GM23338 (cell line): Measurements from ENCODE around the gene DENND5A. TPM values are rescaled to one million over a fixed set of nuclear protein-coding genes. Genes with fewer than 3 reads are reported as not detected.

Source experiments
- ATAC-seq: fragments of 200-7000 bp; cut with Tn5 transposase; 3 replicates; pipeline ENCODE4 v1.9.1; 2020
- DNase-seq: peaks from one replicate; pipeline ENCODE4 v3.0.0-alpha.2; 2015; ENCODE audit warnings: low spot score
- H2AFZ ChIP-seq: fragments of 200-600 bp; sonication (generic); 2 replicates; pipeline ENCODE4 v1.8.0; 2016; ENCODE audit warnings: antibody characterized with exemption, mild to moderate bottlenecking, moderate library complexity
- H3F3A ChIP-seq: fragments of 200-600 bp; sonication (generic); replicated peaks from 2 replicates; pipeline ENCODE4 v1.8.0; 2017; ENCODE audit warnings: antibody characterized with exemption, mixed run types, low read depth
- H3K27ac ChIP-seq: fragments of 200-600 bp; sonication (generic); 2 replicates; pipeline ENCODE4 v1.6.1; 2016; ENCODE audit warnings: low read depth
- H3K27me3 ChIP-seq: fragments of 200-600 bp; sonication (generic); 2 replicates; pipeline ENCODE4 v1.8.0; 2016; ENCODE audit warnings: mild to moderate bottlenecking, mixed run types, moderate library complexity; ENCODE audit not compliant: insufficient read depth
- H3K36me3 ChIP-seq: fragments of 200-600 bp; sonication (generic); 2 replicates; pipeline ENCODE4 v1.8.0; 2016; ENCODE audit warnings: mild to moderate bottlenecking; ENCODE audit not compliant: insufficient read depth
- H3K4me1 ChIP-seq: fragments of 200-600 bp; sonication (generic); 2 replicates; pipeline ENCODE4 v1.8.0; 2016; ENCODE audit warnings: mild to moderate bottlenecking, moderate library complexity; ENCODE audit not compliant: insufficient read depth
- H3K4me2 ChIP-seq: fragments of 200-600 bp; sonication (generic); 2 replicates; pipeline ENCODE4 v1.7.1; 2017; ENCODE audit warnings: mixed run types
- H3K4me3 ChIP-seq: fragments of 200-600 bp; sonication (generic); 2 replicates; pipeline ENCODE4 v1.6.1; 2016; ENCODE audit warnings: mixed run types
- H3K79me2 ChIP-seq: fragments of 200-600 bp; sonication (generic); replicated peaks from 2 replicates; pipeline ENCODE4 v1.8.0; 2017; ENCODE audit warnings: mild to moderate bottlenecking; ENCODE audit not compliant: insufficient read depth
- H3K9me2 ChIP-seq: fragments of 200-600 bp; sonication (generic); 2 replicates; pipeline ENCODE4 v1.8.0; 2017; ENCODE audit not compliant: insufficient read depth
- H4K20me1 ChIP-seq: fragments of 200-600 bp; sonication (generic); replicated peaks from 2 replicates; pipeline ENCODE4 v1.8.0; 2017; ENCODE audit warnings: mild to moderate bottlenecking; ENCODE audit not compliant: insufficient read depth
- H3K27ac Mint-ChIP-seq: 2 replicates; pipeline ENCODE4 v1.8.0; 2020; ENCODE audit warnings: inconsistent platforms, mild to moderate bottlenecking, moderate library complexity, mixed read lengths
- H3K27me3 Mint-ChIP-seq: 3 replicates; pipeline ENCODE4 v1.8.0; 2022; ENCODE audit warnings: low read depth, mild to moderate bottlenecking, moderate library complexity, mixed read lengths, inconsistent platforms; ENCODE audit not compliant: insufficient read depth, poor library complexity
- H3K36me3 Mint-ChIP-seq: 3 replicates; pipeline ENCODE4 v1.8.0; 2021; ENCODE audit warnings: low read depth, mild to moderate bottlenecking, inconsistent platforms, moderate library complexity, mixed read lengths
- H3K4me1 Mint-ChIP-seq: 3 replicates; pipeline ENCODE4 v1.8.0; 2020; ENCODE audit warnings: mild to moderate bottlenecking, inconsistent platforms, mixed read lengths
- H3K4me3 Mint-ChIP-seq: 3 replicates; pipeline ENCODE4 v1.8.0; 2021; ENCODE audit warnings: moderate library complexity, mild to moderate bottlenecking, inconsistent platforms, mixed read lengths
- H3K9me3 Mint-ChIP-seq: 3 replicates; pipeline ENCODE4 v1.8.0; 2020; ENCODE audit warnings: moderate library complexity, mild to moderate bottlenecking, inconsistent platforms, mixed read lengths
- CREB1 ChIP-seq: fragments of 250-450 bp; sonication (Bioruptor Pico); IDR thresholded peaks from 2 replicates; pipeline ENCODE4 v1.5.0; 2020; ENCODE audit warnings: low read depth, mild to moderate bottlenecking, moderate library complexity
- CTCF ChIP-seq, 2 experiments: fragments of 200-600 bp in 1 of 2; sonication (generic) in 1 of 2; conservative IDR thresholded peaks; 2 replicates each; pipeline versions ENCODE4 v1.5.1 to v1.6.1; 2016 to 2017; ENCODE audit warnings: antibody characterized with exemption in 2 of 2, low read depth in 2 of 2, mild to moderate bottlenecking in 2 of 2, moderate library complexity in 1 of 2
- ETS1 ChIP-seq: IDR thresholded peaks from 2 replicates; pipeline ENCODE4 v1.6.1; 2016; ENCODE audit warnings: antibody characterized with exemption
- EZH2 ChIP-seq: fragments of 200-600 bp; sonication (generic); IDR thresholded peaks from one replicate; pipeline ENCODE4 v1.8.0; 2017; ENCODE audit warnings: antibody characterized with exemption, mild to moderate bottlenecking, low read depth; ENCODE audit not compliant: unreplicated experiment
- EZH2phosphoT487 ChIP-seq: fragments of 200-600 bp; sonication (generic); IDR thresholded peaks from one replicate; pipeline ENCODE4 v1.8.1; 2018; ENCODE audit warnings: antibody characterized with exemption; ENCODE audit not compliant: unreplicated experiment
- JUNB ChIP-seq: IDR thresholded peaks from one replicate; pipeline ENCODE4 v1.6.1; 2016; ENCODE audit warnings: antibody characterized with exemption; ENCODE audit not compliant: unreplicated experiment
- NANOG ChIP-seq: IDR thresholded peaks from 2 replicates; pipeline ENCODE4 v1.6.1; 2016; ENCODE audit warnings: antibody characterized with exemption, borderline replicate concordance
- POLR2AphosphoS5 ChIP-seq: IDR thresholded peaks from 2 replicates; pipeline ENCODE4 v1.6.1; 2016; ENCODE audit warnings: antibody characterized with exemption, low read depth
- REST ChIP-seq: IDR thresholded peaks from one replicate; pipeline ENCODE4 v1.6.1; 2018; ENCODE audit warnings: antibody characterized with exemption; ENCODE audit not compliant: unreplicated experiment
- STAT1 ChIP-seq: IDR thresholded peaks from one replicate; pipeline ENCODE4 v1.6.1; 2016; ENCODE audit warnings: antibody characterized with exemption; ENCODE audit not compliant: unreplicated experiment
- ZNF114 ChIP-seq: fragments of 250-450 bp; sonication (Bioruptor Pico); IDR thresholded peaks from 2 replicates; pipeline ENCODE4 v1.5.0; 2020; ENCODE audit warnings: mild to moderate bottlenecking, moderate library complexity
- ZNF331 ChIP-seq: fragments of 250-450 bp; sonication (Bioruptor Pico); IDR thresholded peaks from 2 replicates; pipeline ENCODE4 v1.5.0; 2020; ENCODE audit warnings: low read depth, mild to moderate bottlenecking, moderate library complexity
- ZNF462 ChIP-seq: fragments of 250-450 bp; sonication (Bioruptor Pico); IDR thresholded peaks from 2 replicates; pipeline ENCODE4 v1.5.0; 2020; ENCODE audit warnings: mild to moderate bottlenecking, moderate library complexity
- polyA plus RNA-seq: library from polyadenylated mRNA; unstranded; fragments of >200 nt; fragmentation: Nextera tagmentation; extraction: Ambion mirVana; gene quantifications from 2 replicates; pipeline ENCODE4 v1.2.1, GENCODE V29; 2016
- total RNA-seq: library from RNA; depleted of rRNA; stranded (reverse); fragments of >200 nt; shearing (Covaris generic); gene quantifications from 2 replicates; pipeline ENCODE4 v1.2.3, GENCODE V29; 2014

The DENND5A gene
- total and polyA plus RNA-seq, 2 experiments from 2014 or later = 28.1 to 56.3 TPM

GRCh38 chr11:9130297-9130696 is 134.9 kb downstream of the DENND5A start:
- Histone ChIP-seq H3K4me1 (no peaks in the 10 kb centered on the region; the same call in 1 of the 2 replicates), H3K4me2 (no peak overlapping the region), H3K79me2 (no peaks in the 10 kb centered on the region), H3K27ac (no peak overlapping the region), H3K4me3 (no peak overlapping the region), H2AFZ (no peak overlapping the region), H3K27me3 (no peaks in the 10 kb centered on the region), H3K9me2 (0 out of 2 replicates have a peak, but pooled peaks cover 4% of the 10 kb centered on the region), H4K20me1 (no peaks in the 10 kb centered on the region; the same call in 1 of the 2 replicates), H3F3A (no peaks in the 10 kb centered on the region), H3K36me3 (no peaks in the 10 kb centered on the region)
- peaks cover 4% of the 10 kb centered on the region; the same call in 2 of the 3 replicates for H3K9me3 Mint-ChIP-seq
- peaks cover 7% of the 10 kb centered on the region for H3K4me1 Mint-ChIP-seq
- H3K4me3 Mint-ChIP-seq = no peak overlapping the region
- peaks cover 4% of the 10 kb centered on the region for H3K36me3 Mint-ChIP-seq
- peaks cover 3% of the 10 kb centered on the region for H3K27me3 Mint-ChIP-seq
- ATAC-seq (no peak; the same call in 2 of the 3 replicates), DNase-seq (no peak)
- no peak overlapping the region for H3K27ac Mint-ChIP-seq
- TF ChIP-seq ZNF331 (CRISPR knock-in tag) = no peak
- no peak for TF ChIP-seq ETS1
- TF ChIP-seq CREB1 (CRISPR knock-in tag) = no peak
- TF ChIP-seq STAT1 = no peak
- no peak for TF ChIP-seq NANOG
- no peak for TF ChIP-seq CTCF (conservative IDR thresholded peaks at IDR 0.05; ENCODE audit: low read depth in 2 of 2)
- TF ChIP-seq REST = no peak
- TF ChIP-seq EZH2phosphoT487 = no peak
- no peak for TF ChIP-seq ZNF114 (CRISPR knock-in tag)
- no peak for TF ChIP-seq JUNB
- no peak for TF ChIP-seq ZNF462
- TF ChIP-seq POLR2AphosphoS5 = no peak
- no peak for TF ChIP-seq EZH2
